Regular cardiac myocyte (primary cell): ENCODE measurements around the gene KRT4. TPM values are rescaled to one million over a fixed set of nuclear protein-coding genes. Genes with fewer than 3 reads are reported as not detected.

Experiments
- total RNA-seq: library from RNA; depleted of rRNA; stranded (reverse); fragments of >200 nt; gene quantifications from 2 replicates; pipeline ENCODE4 v1.2.3, GENCODE V29; 2014

KRT4 gene
- not detected in 2 replicates for total RNA-seq

DNA sequence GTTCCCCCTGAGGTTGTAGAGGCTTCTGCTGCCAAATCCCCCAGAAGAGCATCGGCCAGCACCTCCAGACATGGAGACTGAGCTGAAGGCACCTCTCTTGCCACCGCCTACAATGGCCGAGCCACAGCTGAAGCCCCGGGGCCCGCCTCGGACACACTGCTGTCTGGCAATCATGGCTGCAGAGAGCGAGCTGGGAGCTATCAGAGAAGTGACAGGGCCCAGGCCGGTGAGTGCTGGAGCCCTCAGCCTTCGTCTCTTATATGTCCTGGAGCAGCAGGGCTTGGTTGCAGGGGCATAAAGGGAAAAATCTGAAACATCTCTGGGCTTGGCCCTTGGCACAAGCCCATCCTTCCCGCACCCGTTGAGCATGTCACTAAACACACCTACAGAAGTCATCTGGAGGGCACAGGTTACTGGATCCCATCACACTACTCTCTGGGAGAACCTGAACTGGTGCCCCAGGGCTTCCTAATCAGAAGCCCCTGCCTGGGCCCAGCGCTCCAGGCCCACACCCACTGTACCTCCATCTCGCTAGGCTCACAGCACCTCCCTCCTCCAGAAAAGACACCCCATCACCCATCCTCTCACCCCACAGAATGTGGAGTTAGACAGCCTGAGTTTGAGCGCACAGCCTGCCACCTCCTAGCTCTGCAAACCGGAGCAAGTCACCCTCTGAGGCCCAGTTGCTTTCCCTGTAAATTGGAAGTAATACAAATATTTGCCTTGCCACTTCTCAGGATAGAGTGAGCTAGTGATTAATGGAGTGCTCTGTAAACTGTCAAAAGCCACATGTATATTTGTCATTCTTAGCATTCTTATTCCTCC lies at the start of gene KRT4:
TSS of gene KRT4 (minus strand) at position 232 of the 825 bp plus-strand sequence. CDS start at position 174, 58 bp downstream.

DNA sequence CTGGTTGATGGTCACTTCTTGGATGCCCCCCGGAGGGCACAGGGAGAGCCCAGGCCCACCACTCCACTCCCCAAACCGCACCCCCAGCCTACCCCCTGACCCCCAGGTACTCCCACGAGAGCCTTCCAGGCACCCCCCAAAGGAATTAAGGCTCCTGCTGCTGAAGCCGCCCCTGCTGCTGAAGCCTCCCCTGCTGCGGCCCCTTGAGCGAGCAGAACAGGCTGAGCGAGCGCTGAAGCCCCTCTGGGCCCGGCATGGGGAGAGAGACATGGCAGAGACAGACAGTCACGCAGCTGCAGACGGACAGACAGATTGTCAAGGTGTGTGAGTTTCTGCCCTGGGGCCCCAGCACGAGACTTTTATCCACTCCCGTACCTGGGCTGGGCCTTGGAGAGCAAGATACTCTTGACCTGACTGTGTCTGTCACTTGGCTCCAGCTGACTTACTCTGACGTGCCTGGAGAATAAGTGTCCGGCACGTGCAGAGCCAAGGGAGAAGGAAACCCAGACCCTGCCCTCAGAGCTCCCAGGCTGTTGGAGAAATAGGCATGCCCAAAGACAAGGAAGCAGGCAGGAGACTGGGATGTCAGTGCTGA lies 34.8 kb upstream of the KRT4 start, which contains the start of gene KRT78:
TSS of gene KRT78 (minus strand) at position 334 of the 595 bp plus-strand sequence. CDS start at position 270, 64 bp downstream.

DNA sequence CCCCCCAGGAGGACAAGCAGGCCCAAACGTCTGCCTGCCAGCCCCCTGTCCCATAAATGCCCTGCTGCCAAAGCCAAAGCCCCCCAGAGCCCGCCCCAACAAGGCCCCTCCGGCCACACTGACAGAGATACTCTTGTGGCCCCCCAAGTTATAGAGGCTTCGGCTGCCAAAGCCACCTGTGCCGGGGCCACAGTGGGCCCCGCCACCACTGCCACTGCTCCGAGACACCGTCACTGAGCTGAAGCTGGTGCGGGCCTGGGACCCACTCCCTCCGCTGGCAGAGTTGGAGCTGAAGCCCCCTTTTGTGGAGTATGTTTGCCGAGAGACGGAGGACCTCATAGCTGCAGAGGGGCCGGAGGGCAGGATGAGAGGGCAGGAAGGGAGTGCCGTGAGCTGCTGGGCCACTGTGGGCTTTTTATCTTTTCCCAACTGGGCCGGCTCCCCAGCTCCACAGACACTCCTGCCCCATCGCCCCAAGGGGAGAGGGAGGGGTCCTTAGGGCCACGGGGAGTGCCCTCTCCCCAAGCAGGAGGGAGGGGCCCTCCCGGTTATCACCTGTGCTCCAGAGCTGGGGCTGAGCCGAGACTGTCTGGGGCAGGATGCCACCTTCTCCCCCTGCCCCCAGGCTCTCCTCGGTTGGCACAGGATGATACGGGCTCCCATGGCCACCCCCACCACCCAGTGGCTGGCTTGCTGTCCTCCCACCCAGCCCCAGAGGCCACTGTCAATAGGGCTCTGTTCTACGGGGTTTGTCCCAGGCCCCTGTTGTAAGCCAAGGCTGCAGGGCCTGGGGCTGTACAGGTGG lies 20.2 kb upstream of the KRT4 start, which contains the start of gene KRT79:
TSS of gene KRT79 (minus strand) at position 390 of the 805 bp plus-strand sequence. CDS start at position 339, 51 bp downstream.

DNA sequence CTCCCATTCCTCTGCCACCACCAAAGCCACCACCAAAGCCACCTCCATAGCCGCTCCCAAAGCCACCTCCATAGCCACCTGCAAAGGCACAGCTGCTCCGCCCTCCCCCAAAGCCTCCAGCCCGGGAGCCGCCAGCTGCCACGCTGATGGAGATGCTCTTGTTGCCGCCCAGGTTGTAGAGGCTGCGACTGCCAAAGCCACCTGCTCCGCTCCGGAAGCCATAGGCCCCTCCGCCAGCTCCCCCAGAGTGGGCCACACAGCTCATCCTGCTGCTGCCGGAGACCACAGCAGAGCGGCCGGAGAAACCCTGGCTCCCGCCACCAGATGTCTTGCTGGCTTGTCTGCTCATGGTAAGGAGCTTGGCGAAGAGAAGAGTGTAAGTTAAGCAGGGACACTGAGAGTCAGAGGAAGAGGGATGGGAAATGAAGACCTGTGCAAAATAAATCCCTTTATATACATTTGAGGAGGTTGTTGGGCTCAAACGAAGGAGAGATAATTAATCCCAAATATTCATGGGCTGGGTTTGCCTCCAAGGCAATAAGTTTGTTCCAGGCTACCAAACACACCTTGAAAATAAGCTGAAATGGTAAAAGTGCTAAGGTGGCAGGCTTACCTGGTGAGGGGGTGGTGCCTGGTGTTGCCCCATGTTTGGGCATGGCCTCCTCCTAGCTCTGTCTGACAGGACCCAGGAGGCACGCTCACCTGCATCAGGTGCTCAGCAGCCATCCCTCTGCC lies 18.1 kb downstream of the KRT4 start, which contains the start of gene KRT3:
TSS of gene KRT3 (minus strand) at position 424 of the 735 bp plus-strand sequence. CDS start at position 349, 75 bp downstream.

DNA sequence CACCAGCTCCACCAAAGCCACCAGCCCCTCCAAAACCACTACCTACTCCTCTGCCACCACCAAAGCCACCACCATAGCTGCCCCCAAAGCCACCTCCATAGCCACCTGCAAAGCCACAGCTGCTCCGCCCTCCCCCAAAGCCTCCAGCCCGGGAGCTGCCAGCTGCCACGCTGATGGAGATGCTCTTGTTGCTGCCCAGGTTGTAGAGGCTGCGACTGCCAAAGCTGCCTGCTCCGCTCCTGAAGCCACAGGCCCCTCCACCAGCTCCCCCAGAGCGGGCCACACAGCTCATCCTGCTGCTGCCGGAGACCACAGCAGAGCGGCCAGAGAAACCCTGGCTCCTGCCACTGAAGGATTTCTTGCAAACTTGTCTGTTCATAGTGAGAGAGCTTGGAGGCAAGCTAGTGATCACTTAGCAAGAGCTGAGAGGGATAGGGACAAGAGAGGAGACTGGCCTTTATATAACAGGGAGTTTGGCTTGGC lies 37.0 kb downstream of the KRT4 start, which contains the start of gene KRT76:
TSS of gene KRT76 (minus strand) at position 433 of the 483 bp plus-strand sequence. CDS start at position 379, 54 bp downstream.

Other genes with a start within 250 kb of the KRT4 start
- gene KRT74, start 240.3 kb downstream of the KRT4 start, total RNA-seq: not detected in 2 replicates
- gene KRT72, start 212.7 kb downstream of the KRT4 start, total RNA-seq: not detected in 2 replicates
- not detected in 2 replicates for gene KRT73, start 195.6 kb downstream of the KRT4 start, total RNA-seq
- not detected in 2 replicates for gene KRT2, start 161.9 kb downstream of the KRT4 start, total RNA-seq
- gene KRT1, start 133.7 kb downstream of the KRT4 start, total RNA-seq: not detected in 2 replicates
- not detected in 2 replicates for gene KRT77, start 110.6 kb downstream of the KRT4 start, total RNA-seq
- not detected in 2 replicates for gene KRT76, start 36.8 kb downstream of the KRT4 start, total RNA-seq
- gene KRT3, start 18.0 kb downstream of the KRT4 start, total RNA-seq: not detected in 2 replicates
- gene KRT79, start 20.2 kb upstream of the KRT4 start, total RNA-seq: under 0.01 TPM in 1 of 2 replicates, not detected in the other
- gene KRT78, start 34.9 kb upstream of the KRT4 start, total RNA-seq: not detected in 2 replicates
- 12.1 and 18.6 TPM in 2 replicates for gene KRT8, start 91.0 kb upstream of the KRT4 start, total RNA-seq
- 214 and 462 TPM in 2 replicates for gene KRT18, start 135.0 kb upstream of the KRT4 start, total RNA-seq
- gene EIF4B, start 192.3 kb upstream of the KRT4 start, total RNA-seq: 1,057 and 1,863 TPM in 2 replicates
- 25.1 and 34.7 TPM in 2 replicates for gene TNS2, start 235.9 kb upstream of the KRT4 start, total RNA-seq